GM04504 (cell line): Measurements from ENCODE around the gene VPS41.

Experiments used
- DNase-seq: peaks from one replicate; pipeline ENCODE4 v3.0.0-alpha.2; 2012; ENCODE audit warnings: low read depth

VPS41 gene

GRCh38 chr7:38727184-38727940 lies 181.6 kb downstream of the VPS41 start:
- DNase-seq = no peak

GRCh38 chr7:38723327-38723726 lies 185.7 kb downstream of the VPS41 start:
- DNase-seq = no peak

- no peak for DNase-seq
Observed at GRCh38 chr7:38716397-38716796, 192.6 kb downstream of the VPS41 start.

GRCh38 chr7:38709123-38709522 lies 199.9 kb downstream of the VPS41 start:
- DNase-seq = no peak

- DNase-seq = no peak
Observed at GRCh38 chr7:38704751-38705150, 204.2 kb downstream of the VPS41 start.

GRCh38 chr7:38704041-38704547 lies 204.9 kb downstream of the VPS41 start:
- DNase-seq = no peak

- no peak for DNase-seq
Observed at GRCh38 chr7:38703093-38703492, 205.9 kb downstream of the VPS41 start.

- DNase-seq = no peak
Observed at GRCh38 chr7:38702002-38702535, 206.9 kb downstream of the VPS41 start.

GRCh38 chr7:38700116-38700515 lies 208.9 kb downstream of the VPS41 start:
- no peak for DNase-seq

- peak; percentile 24 for DNase-seq
Observed at GRCh38 chr7:38699471-38699870, 209.5 kb downstream of the VPS41 start.

GRCh38 chr7:38694326-38694725 lies 214.7 kb downstream of the VPS41 start:
- DNase-seq = no peak

GRCh38 chr7:38686888-38687287 lies 222.1 kb downstream of the VPS41 start:
- no peak for DNase-seq

- no peak for DNase-seq
Observed at GRCh38 chr7:38685851-38686250, 223.1 kb downstream of the VPS41 start.

- no peak for DNase-seq
Observed at GRCh38 chr7:38682606-38683005, 226.4 kb downstream of the VPS41 start.

- no peak for DNase-seq
Observed at GRCh38 chr7:38681882-38682281, 227.1 kb downstream of the VPS41 start.

- DNase-seq = no peak
Observed at GRCh38 chr7:38679419-38679818, 229.6 kb downstream of the VPS41 start.

GRCh38 chr7:38678698-38679054 lies 230.3 kb downstream of the VPS41 start:
- DNase-seq = no peak

GRCh38 chr7:38677981-38678697 lies 230.9 kb downstream of the VPS41 start:
- no peak for DNase-seq

- DNase-seq = no peak
Observed at GRCh38 chr7:38675494-38676106, 233.4 kb downstream of the VPS41 start.

GRCh38 chr7:38674513-38674912 lies 234.5 kb downstream of the VPS41 start:
- no peak for DNase-seq

- peak; percentile 74 for DNase-seq
Observed at GRCh38 chr7:38673795-38674194, 235.2 kb downstream of the VPS41 start.
